Measurements from ENCODE around the gene FTO.

GRCh38 chr16:54177862-54178477, 474.0 kb downstream of the FTO start:
- TF ChIP-seq CTCF (conservative IDR thresholded peaks at IDR 0.05 in 1 of 2, IDR thresholded peaks at IDR 0.05 in 1 of 2; ENCODE audit: extremely low read depth in 1 of 2, insufficient read depth in 1 of 2, low read depth in 1 of 2, low read length in 2 of 2) (no peak), EZH2 (IDR thresholded peaks at IDR 0.05; ENCODE audit: borderline replicate concordance, low read length) (no peak)

Measured in mammary epithelial cell (primary cell).